Measurements from ENCODE around the gene CCDC107.
A peak's percentile ranks its signal among the peaks of the same experiment; 100 is the strongest.

DNA sequence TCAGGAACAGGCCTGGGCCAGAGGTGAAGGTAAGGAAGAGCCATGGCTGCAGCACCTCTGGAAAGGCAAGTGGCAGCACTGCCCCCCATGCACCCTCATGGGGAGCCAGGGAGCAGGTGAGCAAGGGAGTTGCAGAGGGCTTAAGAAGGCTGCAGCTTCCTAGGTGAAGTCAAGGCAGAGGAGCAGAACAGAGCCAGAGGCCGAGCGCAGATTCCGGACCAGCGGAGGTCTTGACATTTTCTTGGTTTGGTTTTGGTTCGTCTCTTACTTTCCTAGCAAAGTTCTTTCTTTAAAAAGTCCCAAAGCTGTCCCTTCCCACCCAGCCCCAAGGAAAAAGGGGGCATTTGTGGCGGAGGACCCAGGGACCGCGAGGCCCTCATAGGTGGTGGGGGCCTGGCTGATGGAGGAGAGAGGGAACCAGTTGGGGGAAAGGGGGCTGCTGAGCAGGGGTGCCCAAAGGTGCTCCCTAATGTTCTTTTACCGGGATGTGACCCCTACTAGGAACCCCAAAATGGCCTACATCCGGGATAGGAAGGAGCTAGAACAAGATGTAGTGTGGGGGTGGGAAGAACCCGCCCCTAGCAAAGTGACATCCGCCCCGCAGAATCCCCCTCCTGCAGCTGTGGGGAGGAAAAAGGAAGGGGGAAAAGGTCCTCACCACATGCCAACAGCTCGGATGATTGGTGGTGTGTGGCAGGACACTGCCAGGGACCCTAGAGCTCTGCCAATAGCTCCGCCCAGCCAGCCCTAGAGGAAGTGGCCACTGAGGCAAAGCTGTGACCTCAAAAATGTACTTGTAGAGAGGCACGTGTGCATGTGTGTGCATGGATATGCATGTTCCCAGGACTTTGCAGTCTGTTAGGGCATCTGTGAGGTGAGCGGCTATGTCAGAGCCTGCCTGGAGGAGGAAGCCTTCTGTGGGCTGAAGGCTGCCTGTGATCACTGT is 39.0 kb upstream of the CCDC107 start:
- TF ChIP-seq POLR2A (IDR thresholded peaks at IDR 0.05; ENCODE audit: low read depth, low read length) (no peak), POLR2AphosphoS5 (IDR thresholded peaks at IDR 0.05; ENCODE audit: low read depth, low read length) (peak; percentile 25; the same call in 1 of the 2 replicates), TAF1 (IDR thresholded peaks at IDR 0.05; ENCODE audit: low read depth, low read length) (0 out of 2 replicates have a peak, but pooled peaks have one; percentile 20), POU2F2 (IDR thresholded peaks at IDR 0.05; ENCODE audit: low read depth, low read length) (peak; percentile 86), SPI1 (IDR thresholded peaks at IDR 0.05; ENCODE audit: low read depth, low read length) (peak; percentile 72), PAX5 (IDR thresholded peaks at IDR 0.05; ENCODE audit: insufficient read depth, low read length, severe bottlenecking) (no peak)

Measured in GM12891 (cell line).